H4 (cell line): ENCODE data around the gene KCNMA1. TPM values are rescaled to one million over a fixed set of nuclear protein-coding genes. Genes with fewer than 3 reads are reported as not detected.

ENCODE experiments used
- DNase-seq: peaks from one replicate; pipeline ENCODE4 v3.0.0-alpha.2; 2015; ENCODE audit warnings: low spot score
- total RNA-seq: library from RNA; depleted of rRNA; stranded (reverse); fragments of >200 nt; shearing (Covaris generic); gene quantifications from 2 replicates; pipeline ENCODE4 v1.2.3, GENCODE V29; 2014

Gene KCNMA1
- total RNA-seq, 1 experiment from 2014 or later = 8.4 TPM

DNA sequence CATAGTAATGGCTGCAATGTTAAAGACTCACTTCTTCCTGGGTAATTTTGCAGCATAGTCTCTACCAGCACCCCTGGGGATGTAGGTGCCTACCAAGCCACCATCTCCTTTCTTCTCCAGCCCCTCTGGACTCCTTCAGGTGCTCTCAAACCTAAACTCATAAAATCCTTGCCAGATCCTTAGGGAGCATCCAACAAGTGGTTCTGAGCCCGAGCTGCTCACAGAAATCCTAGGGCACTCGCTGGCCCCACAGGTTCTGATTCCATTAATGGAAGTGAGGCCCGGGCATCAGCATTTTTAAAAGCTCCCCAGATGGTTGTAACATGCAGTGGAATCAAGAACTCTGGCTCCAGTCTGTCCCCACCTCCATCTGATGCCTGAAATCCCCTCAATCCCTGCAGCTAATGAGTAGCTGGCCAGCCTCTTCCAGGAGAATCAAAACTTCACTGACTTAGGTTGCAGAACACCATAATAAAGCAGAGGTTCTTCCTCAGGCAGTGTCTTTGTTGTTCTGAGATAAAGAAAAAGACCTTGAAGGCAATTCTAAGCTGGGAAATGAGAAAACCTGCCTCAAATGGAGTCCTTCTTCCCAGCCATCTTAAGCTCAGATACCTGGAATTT lies 336.8 kb downstream of the KCNMA1 start:
- DNase-seq = no peak

DNA sequence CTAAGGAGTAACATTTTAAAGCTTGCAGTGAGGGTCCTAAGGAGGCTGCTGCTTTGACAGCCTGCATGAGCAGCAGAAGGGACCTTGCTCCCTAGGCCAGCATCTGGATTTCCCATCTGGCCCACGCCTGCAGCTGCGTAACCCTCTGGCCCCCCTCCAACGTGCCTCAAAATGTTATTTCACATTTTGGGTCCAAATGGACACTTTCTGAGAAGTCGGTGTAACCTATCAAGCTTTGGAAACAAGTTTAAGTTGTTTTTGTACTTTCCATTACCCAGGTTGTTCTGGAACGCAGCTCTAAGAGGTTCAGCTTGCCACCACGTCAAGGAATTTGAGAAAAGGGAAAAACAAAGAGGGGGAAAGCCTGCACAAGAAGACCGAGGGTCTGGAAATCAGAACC lies 338.3 kb downstream of the KCNMA1 start:
- no peak for DNase-seq

DNA sequence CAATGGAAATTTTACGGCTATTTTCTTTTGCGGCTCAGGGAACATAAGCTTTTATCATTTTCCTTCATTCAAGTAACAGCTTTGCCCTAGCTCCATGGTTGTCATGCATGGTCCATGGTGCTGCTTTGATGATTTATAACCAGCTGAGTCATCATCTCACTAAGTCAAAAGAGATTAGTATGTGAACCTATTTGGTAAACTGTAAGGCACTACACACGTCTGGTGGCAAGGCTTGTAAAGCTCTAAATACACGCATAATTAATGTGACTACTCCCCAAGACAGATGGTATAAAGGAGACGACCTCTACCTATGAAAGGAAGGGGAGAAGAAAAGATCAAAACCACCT lies 340.2 kb downstream of the KCNMA1 start:
- peak; percentile 25 for DNase-seq

DNA sequence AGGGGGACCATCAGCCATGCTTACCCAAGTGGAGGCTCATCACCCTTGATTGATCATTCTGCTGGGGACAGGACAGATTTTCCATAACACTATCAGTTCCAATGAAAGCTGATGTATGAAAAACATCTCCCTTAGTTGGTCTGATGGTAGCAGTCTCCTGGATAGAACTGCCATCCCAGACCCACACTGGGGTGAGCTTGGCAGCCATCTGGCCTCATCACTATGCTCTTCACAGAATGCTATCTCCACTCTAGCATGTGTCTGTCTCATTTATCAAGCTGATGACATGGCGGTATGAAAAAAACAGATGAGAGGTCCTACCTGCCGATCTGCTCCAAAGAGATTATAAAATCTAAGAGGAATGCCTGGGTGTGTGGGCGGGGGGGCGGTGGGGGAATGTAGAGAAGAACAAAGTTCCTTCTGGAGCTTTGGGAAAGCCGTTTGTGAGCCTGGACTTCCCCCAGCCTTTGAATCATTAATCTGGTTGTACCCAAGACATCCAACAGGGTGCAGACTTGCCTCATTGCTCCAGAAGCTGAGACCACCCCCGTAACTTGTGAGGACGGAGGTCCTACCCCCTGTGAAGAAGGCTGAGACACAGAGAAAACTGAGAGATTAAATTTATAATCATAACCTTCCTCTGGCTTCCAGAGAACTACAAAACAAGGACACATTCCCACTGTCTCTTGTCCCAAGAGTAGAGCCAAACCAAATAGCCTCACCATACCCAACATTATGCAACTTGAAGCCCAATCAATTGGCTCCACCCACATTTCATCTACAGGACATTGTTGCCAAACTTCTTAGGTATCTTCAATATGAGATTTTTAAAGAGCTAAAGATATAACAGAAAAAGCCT lies 340.8 kb downstream of the KCNMA1 start:
- DNase-seq = no peak

DNA sequence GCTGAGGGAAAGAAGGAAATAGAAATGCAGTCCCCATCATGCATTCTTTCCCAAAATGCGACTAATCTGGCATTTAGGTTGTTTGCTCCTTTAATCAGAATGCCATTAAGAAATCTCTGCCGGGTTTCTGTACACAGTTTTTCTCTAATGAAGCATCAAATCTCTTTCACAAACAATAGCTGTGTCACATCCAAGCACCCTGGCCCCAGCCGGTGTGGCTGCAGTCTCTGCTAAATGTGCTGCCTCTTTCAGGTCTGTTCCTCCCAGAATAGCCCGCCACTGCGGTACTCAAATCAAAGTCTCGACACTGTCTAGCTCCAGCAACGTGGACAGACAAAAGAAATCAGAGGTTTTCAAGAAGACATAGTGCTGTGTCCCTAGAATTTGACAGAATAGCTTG lies 343.8 kb downstream of the KCNMA1 start:
- no peak for DNase-seq

DNA sequence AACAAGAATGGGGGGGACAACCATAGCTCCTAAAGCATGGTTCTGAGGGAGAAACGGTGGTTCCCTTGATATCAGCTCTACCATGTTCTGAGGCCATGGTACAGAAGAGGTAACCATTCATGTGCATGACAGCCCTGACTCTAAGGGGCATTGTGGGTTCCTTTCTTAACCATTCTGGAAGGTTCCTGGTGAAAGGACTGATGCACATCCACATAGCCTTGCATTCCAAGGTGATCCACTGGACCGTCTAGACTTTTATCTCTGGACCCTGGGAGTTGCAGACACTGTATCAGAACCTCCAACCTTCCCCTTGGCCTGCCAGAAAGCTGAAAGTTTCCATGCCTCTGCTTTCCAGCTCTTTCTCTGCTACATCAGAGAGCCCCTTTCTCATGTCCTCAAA lies 344.3 kb downstream of the KCNMA1 start:
- DNase-seq = no peak

DNA sequence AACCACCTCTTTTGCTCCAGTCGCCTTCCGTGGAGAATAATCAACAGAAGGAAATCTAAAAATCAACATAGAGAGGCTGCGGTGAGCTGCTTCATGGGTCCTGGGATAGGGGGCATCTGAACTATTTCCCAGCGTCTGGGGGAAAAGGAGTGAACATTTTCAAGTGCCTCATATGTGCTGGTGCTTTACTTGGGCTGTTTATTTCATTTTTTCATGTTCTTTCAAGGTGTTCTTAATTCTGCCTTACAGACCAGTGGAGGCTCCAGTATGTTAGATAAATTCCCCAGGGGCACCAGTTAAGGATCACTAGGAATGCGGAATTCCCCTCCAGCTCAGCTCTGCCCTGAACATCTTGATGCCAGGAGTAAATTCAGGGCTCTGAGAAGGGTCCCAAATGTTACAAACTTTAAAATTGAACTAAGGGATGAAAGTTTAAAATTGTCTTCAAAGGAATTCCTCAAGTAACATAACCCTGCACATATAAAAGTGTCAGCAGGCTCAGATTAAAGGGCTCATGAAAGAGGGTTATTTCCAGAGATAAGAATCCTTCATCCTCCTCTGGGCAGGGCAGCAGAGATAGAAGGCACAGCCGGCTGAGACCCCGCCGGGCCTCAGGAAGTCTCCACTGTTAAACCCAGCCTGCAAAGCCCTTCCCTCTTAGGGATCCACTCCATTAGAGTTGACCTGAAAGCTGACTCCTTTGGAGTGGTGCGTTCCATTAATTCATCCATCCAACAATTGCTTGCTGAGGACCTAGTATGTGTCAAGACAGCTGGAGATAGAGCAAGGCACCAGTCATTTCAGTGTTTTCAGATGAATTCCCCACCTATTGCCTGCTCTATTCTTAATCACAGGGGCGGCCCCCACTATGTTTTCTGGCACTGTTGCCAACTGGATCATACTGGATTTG lies 345.8 kb downstream of the KCNMA1 start:
- no peak for DNase-seq

DNA sequence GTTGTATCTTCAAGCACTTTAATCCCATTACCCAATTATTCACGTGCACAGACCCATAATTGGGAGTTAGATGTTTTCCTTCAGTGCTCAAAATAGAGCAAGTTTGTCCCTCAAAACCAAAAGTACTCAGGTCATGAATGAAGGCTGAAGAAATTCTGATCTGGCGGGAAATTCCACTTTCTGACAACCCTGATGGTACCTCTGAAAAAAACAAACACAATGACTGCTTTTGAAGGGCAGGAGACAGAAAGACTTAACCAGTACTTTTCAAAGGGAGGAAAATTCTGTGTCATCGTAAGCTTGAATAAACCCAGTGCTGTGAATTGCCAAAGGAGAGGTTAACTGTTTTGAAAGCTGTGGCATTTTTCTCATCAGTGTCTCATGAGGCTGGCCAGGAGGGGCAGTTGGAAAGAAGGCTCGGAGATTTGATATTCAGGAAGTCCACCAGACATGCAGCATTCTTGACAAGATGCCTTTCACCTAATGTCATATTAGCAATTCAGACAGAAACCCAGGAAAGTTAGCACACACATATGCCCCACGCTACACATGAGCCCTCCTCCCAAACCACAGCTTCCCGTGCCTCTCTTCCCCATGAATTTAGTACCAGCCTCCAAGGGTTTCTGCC lies 347.0 kb downstream of the KCNMA1 start:
- peak; percentile 82 for DNase-seq

DNA sequence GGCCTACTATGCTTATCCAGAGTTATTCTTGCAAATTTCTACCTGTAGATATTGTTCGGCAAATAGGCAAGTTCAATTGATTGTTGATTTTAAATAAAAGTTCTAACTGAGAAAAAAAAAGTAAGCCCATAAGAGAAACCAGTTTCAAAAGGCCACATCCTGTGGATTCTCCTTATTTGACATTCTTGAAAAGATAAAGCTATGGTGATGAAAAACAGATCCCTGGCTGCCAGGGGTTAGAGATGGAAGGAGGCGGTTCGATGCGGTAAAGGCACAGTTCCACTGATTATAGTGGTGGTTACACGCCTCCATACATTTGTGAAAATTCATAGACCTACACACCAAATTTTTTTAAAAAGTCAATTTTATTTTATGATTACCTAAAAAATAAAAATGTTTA lies 347.8 kb downstream of the KCNMA1 start:
- no peak for DNase-seq

DNA sequence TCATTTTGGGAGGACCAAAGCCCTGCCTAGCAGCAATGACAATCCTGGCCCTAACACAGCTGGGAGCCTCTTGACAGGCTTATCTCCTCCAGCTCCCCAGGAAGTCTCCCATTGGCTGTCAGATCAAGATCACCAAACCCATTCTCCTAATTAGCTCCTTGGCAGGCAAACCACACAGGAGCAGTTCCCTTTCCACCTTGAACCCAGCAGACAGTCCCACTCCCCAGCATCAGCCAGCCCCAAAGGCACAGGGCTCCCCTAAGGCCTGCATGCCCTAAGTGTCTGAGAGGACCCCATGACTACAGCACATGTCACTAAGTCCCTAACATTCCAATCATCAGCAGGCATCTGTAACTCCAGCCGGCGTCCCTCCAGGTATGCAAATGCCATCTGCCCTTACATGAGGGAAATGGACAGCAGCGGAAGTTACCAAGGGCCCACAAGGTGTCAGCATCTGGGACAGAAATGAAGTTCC lies 348.5 kb downstream of the KCNMA1 start:
- DNase-seq = no peak

DNA sequence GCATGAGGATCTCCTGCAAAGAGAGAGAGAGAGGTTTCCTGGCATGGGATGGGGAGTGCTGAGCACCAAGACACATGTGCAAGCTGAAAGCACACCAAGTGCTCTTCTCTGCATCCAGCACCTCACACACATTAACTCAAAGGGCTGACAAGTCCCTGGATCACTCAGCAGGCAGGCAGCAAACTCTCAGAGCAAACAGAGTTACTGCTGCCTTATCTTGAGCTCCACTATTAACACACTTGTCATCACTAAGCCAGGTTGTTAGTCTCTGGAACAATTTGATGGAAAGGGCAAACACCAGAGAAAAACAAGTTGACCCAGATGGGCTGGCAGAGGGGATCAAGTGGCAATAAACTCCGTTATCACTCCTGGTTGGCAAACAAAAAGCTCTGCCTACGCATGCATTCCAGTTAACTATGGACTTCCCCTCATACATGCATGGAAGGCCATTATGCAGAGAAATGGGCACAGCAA lies 349.9 kb downstream of the KCNMA1 start:
- no peak for DNase-seq

DNA sequence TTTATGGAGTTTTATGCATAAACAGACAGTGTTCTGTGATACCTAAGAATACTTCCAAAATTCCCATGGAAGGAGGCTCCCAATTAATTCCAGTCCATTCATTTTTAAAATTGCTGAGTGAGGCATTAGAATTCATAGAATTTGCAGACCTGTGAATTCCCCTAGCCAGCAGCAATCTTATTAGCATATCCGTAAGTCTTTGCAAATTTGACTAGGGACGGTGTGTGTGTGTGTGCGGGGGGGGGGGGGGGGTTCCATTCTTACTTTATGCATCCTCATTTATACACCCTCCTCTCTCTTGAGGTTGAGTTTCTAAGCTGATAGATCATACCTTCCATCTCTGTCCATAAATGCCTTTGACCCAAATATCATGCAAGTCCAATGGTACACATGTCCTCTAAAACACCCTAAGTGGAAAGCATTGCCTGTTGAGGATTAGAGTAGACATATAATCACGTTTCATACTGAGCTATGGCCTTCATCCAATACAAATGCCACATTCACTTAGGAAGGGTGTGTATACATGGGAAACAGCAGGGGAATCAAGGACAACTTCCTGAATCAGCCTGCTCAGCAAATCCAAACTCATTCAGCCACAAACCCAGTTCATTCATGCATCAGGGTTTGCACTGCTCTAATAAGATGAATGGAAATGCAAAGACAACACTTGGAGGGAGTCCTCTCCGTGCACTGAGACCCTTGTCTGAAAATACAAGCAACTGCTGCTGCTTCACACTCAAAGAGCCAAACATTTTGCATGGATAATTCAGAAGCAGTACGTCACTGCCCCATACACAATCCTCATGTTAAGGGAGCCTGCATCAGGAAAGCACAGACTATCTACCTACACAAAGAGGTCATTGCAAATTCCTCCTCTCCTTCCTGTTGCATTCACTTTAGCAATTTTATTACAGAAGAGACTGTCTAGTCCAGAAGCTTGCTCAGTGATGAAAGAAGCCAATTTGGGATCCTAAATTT lies 350.8 kb downstream of the KCNMA1 start:
- DNase-seq = no peak

DNA sequence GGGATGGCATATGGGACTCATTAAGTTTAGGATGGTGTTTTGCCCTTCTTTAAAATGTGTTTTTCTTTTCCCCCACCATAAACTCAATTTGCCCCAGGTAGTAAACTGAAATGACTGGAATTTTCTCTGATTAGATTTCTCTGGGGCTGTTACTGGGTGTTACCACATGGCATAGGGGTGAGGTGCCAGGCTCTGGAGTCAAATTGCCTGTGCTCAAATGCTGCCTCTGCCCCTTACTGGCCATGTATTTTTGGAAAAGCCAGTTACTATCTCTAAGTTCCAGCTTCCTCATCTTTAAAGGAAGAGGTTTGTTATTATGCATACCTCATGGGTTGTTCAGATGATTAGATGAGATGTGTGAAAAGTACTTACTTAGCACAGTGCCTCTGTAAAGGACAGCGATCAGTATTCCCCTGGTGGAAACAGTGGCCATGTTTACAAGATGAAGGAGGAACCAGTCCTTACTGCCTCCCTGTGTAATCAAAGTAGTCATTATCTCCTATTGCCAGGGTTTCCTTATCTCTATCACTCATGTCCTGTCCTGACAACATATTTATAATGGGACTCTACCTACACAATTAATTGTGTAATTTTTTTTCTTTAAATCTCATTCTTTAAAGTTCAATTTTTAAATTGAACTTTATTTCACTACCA lies 352.0 kb downstream of the KCNMA1 start:
- DNase-seq = no peak

DNA sequence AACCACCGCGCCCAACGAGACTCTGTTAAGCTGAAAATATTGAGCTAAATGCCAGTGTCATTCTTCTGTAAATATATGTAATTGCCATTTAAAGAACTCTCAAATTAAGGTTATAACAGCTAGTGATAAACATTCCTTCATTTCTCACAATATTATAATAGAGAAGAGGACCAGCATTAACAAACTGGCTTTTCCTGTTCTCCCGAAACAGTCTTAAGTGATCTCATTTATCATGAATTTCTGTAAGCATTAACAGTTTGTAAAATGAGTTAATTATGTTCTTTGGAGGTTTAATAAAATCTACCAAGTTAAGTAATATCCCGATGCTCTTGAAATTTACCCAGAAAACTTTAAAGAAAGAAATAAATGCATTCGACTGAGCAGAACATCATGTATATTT lies 352.8 kb downstream of the KCNMA1 start:
- no peak for DNase-seq

DNA sequence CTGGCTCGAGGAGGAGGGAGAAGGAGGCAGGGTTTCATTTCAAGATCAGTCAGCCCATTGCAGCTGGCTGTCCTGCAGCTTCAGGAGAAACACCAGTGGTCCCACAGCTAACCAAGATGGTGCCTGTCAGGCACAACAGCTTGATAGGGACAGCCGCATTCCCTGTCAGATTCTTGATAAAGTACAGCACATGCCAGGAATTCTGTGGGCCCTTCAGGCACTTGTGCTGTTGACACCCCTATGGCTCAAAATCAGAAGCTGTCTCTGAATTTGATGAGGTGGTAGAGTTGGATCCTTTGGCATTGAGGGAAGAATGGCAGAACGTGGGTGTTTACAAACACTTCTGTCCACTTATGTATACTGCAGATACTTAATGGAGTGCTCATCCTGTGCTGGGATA lies 354.3 kb downstream of the KCNMA1 start:
- DNase-seq = no peak

DNA sequence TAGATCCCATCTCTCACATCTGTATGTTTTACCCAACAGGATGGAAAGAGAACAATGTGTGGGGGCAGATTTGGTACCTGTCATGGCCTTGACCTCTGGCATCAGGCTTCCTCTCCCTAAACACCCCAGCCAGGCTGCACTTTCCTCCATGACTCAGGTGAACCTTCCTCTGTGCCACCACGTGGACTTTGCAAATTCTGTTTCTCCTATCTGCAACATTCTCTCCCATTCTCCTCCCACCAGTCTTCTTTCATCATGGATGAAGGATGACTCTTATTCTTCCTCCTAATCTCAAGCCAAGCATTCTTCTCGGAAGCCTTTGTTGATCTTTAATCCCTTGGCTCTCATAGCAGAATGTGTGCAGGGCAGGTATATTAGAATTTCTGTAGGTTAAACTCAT lies 355.4 kb downstream of the KCNMA1 start:
- DNase-seq = no peak

DNA sequence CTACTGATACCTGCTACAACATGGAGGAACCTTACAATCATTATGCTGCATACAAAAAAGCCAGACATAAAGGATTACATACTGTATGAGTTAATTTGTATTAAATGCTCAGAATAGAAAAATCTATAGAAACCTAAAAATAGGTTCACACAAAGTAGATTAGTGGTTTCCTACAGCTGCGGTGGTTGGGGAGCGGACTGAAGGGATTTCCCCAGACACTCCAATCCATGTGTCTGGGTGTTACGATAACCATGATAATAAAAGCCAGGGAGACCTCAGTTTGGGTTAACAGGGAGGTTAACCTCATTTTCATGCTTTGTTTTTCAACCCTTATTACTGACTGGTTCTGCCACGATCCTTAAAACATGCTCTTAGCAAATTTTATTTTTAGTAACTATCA lies 355.9 kb downstream of the KCNMA1 start:
- no peak for DNase-seq

DNA sequence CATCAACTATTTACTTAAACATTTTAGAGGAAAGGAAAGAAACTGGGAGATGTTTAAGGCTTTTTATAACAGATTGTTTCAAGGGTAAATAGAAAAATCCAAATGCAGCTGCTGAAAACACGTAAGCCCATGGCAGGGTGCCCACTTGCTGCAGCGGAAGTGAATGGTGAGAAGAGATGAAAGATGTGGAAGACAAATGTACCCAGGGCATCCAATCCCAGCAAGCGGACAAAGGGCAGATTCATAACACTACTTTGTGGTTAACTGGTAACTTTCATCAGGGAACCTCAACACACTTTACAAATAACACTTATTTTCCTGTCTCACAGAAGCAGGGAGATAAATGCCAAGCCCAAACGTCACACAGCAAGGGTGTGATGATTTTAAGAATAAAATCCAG lies 358.4 kb downstream of the KCNMA1 start:
- no peak for DNase-seq

DNA sequence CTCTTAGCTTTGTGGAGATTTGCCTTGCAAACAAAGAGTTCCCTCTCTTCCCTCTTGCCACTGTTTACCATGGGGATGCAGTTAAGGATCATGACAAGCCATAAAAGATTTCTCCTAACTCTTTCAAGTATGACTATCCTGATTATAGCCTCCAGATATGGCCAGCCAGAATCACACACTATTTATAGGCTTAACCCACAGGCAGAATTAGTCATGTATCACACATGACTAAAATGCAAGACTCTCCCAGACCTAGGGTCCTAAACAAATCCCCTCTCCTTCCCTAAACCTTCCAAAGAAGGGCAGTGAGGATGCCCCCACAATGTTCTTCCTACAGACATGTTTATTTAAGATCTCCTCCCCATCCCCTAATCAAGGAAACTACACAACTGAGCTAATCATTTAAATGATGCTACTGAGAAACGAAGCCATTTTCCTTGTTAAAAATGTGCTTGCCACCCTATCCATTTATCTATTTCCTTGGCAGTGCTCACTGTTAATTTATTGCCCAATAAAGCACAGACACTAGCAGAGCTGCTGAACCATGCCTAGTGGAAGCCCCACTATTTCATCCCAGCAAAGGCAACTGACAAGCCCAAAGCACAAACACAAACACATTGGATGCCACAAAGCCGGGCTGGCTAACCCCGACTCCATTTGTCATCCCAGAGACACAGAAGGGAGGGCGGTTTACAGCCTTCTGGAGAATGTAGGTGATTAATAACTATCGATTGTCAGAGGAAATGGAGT lies 363.4 kb downstream of the KCNMA1 start:
- peak; percentile 21 for DNase-seq
